Thoracic aorta (tissue), 2 donors: ENCODE results near the gene VSIG4. TPM values are rescaled to one million over a fixed set of nuclear protein-coding genes. Genes with fewer than 3 reads are reported as not detected.
"Not testable (repeated sequence)": the region's sequence is repeated elsewhere in the genome, so short reads cannot be mapped to it uniquely, and the experiment has no call there.

Source experiments
- ATAC-seq: fragments of 150-250 bp; one replicate; pipeline ENCODE4 v1.8.0; 2017; ENCODE audit warnings: low read depth; ENCODE audit not compliant: insufficient number of reproducible peaks, low FRiP score
- DNase-seq: peaks from one replicate; pipeline ENCODE4 v3.0.0-alpha.2; 2020; ENCODE audit warnings: low spot score
- H3K27ac ChIP-seq, 2 donors: fragments of 200-600 bp; sonication (generic); 1 replicate in 1 of 2; 2 replicates in 1 of 2; pipeline ENCODE4 v1.5.1; 2016; ENCODE audit warnings: mild to moderate bottlenecking in 2 of 2, moderate library complexity in 2 of 2
- H3K27me3 ChIP-seq: fragments of 200-600 bp; sonication (generic); replicated peaks from 2 replicates; pipeline ENCODE4 v1.6.0; 2016; ENCODE audit warnings: mild to moderate bottlenecking; ENCODE audit not compliant: insufficient read depth
- H3K36me3 ChIP-seq: fragments of 200-600 bp; sonication (generic); one replicate; pipeline ENCODE4 v1.5.1; 2016
- H3K4me1 ChIP-seq, 2 donors: fragments of 200-600 bp; sonication (generic); 1 replicate in 1 of 2; 2 replicates in 1 of 2; pipeline versions ENCODE4 v1.5.1 to v1.6.0; 2016; ENCODE audit warnings: low read depth in 2 of 2, mild to moderate bottlenecking in 1 of 2; ENCODE audit not compliant: control insufficient read depth in 1 of 2
- H3K4me3 ChIP-seq: fragments of 200-600 bp; sonication (generic); 2 replicates; pipeline ENCODE4 v1.5.1; 2016; ENCODE audit warnings: mild to moderate bottlenecking
- H3K9me3 ChIP-seq: fragments of 200-600 bp; sonication (generic); 2 replicates; pipeline ENCODE4 v1.5.1; 2016
- CTCF ChIP-seq: fragments of 200-600 bp; sonication (generic); IDR thresholded peaks from one replicate; pipeline ENCODE4 v1.5.1; 2019; ENCODE audit warnings: antibody characterized with exemption
- total RNA-seq, 2 donors: library from RNA; depleted of rRNA; stranded (reverse); fragments of >200 nt; gene quantifications; one replicate each; pipeline versions ENCODE4 v1.1.0 to v1.2.3, GENCODE V29; 2016

VSIG4 gene
- 100 to 1,000 TPM; 154 to 311 TPM for total RNA-seq

- Histone ChIP-seq H3K9me3 (no peaks in the 10 kb centered on the region), H3K36me3 (no peaks in the 10 kb centered on the region), H3K4me3 (peak within 1 kb of the TSS; percentile 47), H3K27ac (no peak within 1 kb of the TSS), H3K27me3 (no peaks in the 10 kb centered on the region), H3K4me1 (no peaks in the 10 kb centered on the region)
- ATAC-seq (no peak), DNase-seq (no peak)
- TF ChIP-seq CTCF, result no peak
Measured at GRCh38 chrX:66039944-66040343, at the start of gene VSIG4. Gene VSIG4 (minus strand): TSS chrX:66040080. CDS start chrX:66039998, 82 bp downstream.

- ATAC-seq, result no peak
- Histone ChIP-seq H3K4me3 (no peak overlapping the region), H3K4me1 (no peaks in the 10 kb centered on the region), H3K27me3 (no peaks in the 10 kb centered on the region), H3K27ac (no peak overlapping the region), H3K9me3 (no peaks in the 10 kb centered on the region), H3K36me3 (no peaks in the 10 kb centered on the region)
- no peak for DNase-seq
- TF ChIP-seq CTCF, result no peak
Measured at GRCh38 chrX:66076801-66077200, 36.9 kb upstream of the VSIG4 start.

- Histone ChIP-seq H3K4me3 (peak overlapping the region; percentile 21), H3K4me1 (no peaks in the 10 kb centered on the region), H3K27ac (no peak overlapping the region), H3K9me3 (no peaks in the 10 kb centered on the region), H3K27me3 (no peaks in the 10 kb centered on the region), H3K36me3 (no peaks in the 10 kb centered on the region)
- ATAC-seq (no peak), DNase-seq (no peak)
- TF ChIP-seq CTCF, result no peak
Measured at GRCh38 chrX:66074920-66075879, 35.3 kb upstream of the VSIG4 start.

GRCh38 chrX:66071126-66071525 is 31.2 kb upstream of the VSIG4 start:
- no peak overlapping the region for H3K27ac ChIP-seq
- no peaks in the 10 kb centered on the region for H3K9me3 ChIP-seq
- no peaks in the 10 kb centered on the region for H3K36me3 ChIP-seq
- H3K4me3 ChIP-seq, result no peak overlapping the region
- no peak for TF ChIP-seq CTCF
- H3K27me3 ChIP-seq, result no peaks in the 10 kb centered on the region
- ATAC-seq, result no peak
- no peaks in the 10 kb centered on the region for H3K4me1 ChIP-seq
- DNase-seq, result no peak

- Histone ChIP-seq H3K4me3 (no peak overlapping the region), H3K27ac (no peak overlapping the region), H3K9me3 (no peaks in the 10 kb centered on the region), H3K4me1 (no peaks in the 10 kb centered on the region), H3K27me3 (no peaks in the 10 kb centered on the region), H3K36me3 (no peaks in the 10 kb centered on the region)
- DNase-seq (no peak), ATAC-seq (no peak)
- TF ChIP-seq CTCF, result no peak
Measured at GRCh38 chrX:66064261-66064660, 24.4 kb upstream of the VSIG4 start.

- H3K4me1 ChIP-seq, result not testable (repeated sequence)
Measured at GRCh38 chrX:66057019-66057418, 17.1 kb upstream of the VSIG4 start.

More at GRCh38 chrX:66057019-66057418, 17.1 kb upstream of the VSIG4 start:
- H3K4me3 ChIP-seq, H3K9me3 ChIP-seq, H3K27ac ChIP-seq, ATAC-seq, H3K36me3 ChIP-seq, DNase-seq, H3K27me3 ChIP-seq: not testable (repeated sequence)
